Measurements from ENCODE around the gene ELFN1.

The ELFN1 gene

GRCh38 chr7:1669954-1670893 lies at the start of gene ELFN1:
Gene ELFN1 (plus strand): TSS chr7:1670277. CDS start chr7:1744597, 74,320 bp downstream.
- no peak for FAIRE-seq

GRCh38 chr7:1620835-1621234 lies 49.2 kb upstream of the ELFN1 start:
- no peak for FAIRE-seq

GRCh38 chr7:1621718-1622117 lies 48.4 kb upstream of the ELFN1 start:
- no peak for FAIRE-seq

- FAIRE-seq, result no peak
These were observed 47.6 kb upstream of the ELFN1 start for GRCh38 chr7:1622441-1622840.

GRCh38 chr7:1623810-1624209 lies 46.3 kb upstream of the ELFN1 start:
- no peak for FAIRE-seq

- no peak for FAIRE-seq
These were observed 44.8 kb upstream of the ELFN1 start for GRCh38 chr7:1624999-1625927.

- FAIRE-seq, result no peak
These were observed 43.3 kb upstream of the ELFN1 start for GRCh38 chr7:1626769-1627168.

- FAIRE-seq, result no peak
These were observed 39.3 kb upstream of the ELFN1 start for GRCh38 chr7:1630700-1631336.

GRCh38 chr7:1631678-1632077 lies 38.4 kb upstream of the ELFN1 start:
- no peak for FAIRE-seq

GRCh38 chr7:1632506-1632905 lies 37.6 kb upstream of the ELFN1 start:
- no peak for FAIRE-seq

GRCh38 chr7:1632916-1633785 lies 36.9 kb upstream of the ELFN1 start:
- FAIRE-seq, result no peak

GRCh38 chr7:1635401-1635800 lies 34.7 kb upstream of the ELFN1 start:
- no peak for FAIRE-seq

- FAIRE-seq, result no peak
These were observed 32.9 kb upstream of the ELFN1 start for GRCh38 chr7:1637155-1637554.

- FAIRE-seq, result no peak
These were observed 31.8 kb upstream of the ELFN1 start for GRCh38 chr7:1638215-1638661.

GRCh38 chr7:1639071-1639470 lies 31.0 kb upstream of the ELFN1 start:
- FAIRE-seq, result no peak

GRCh38 chr7:1639532-1640175 lies 30.4 kb upstream of the ELFN1 start:
- FAIRE-seq, result no peak

- FAIRE-seq, result no peak
These were observed 29.5 kb upstream of the ELFN1 start for GRCh38 chr7:1640376-1641172.

- FAIRE-seq, result no peak
These were observed 28.9 kb upstream of the ELFN1 start for GRCh38 chr7:1641173-1641572.

GRCh38 chr7:1641661-1642260 lies 28.3 kb upstream of the ELFN1 start:
- FAIRE-seq, result no peak

GRCh38 chr7:1642291-1642731 lies 27.8 kb upstream of the ELFN1 start:
- no peak for FAIRE-seq
